Spinal cord (tissue), 10 donors: ENCODE data around the gene ZNF521. TPM values are rescaled to one million over a fixed set of nuclear protein-coding genes. Genes with fewer than 3 reads are reported as not detected.

Experiments
- DNase-seq, 6 donors: peaks; one replicate each; pipeline versions ENCODE4 v3.0.0 to v3.0.0-alpha.2; 2013 to 2015; ENCODE audit warnings: low spot score in 6 of 6, low read depth in 4 of 6
- H3K27ac ChIP-seq: one replicate; pipeline ENCODE4 v1.5.1; 2013; ENCODE audit warnings: low read depth, low read length, control low read depth
- H3K27me3 ChIP-seq: one replicate; pipeline ENCODE4 v1.6.1; 2013; ENCODE audit warnings: low read length; ENCODE audit not compliant: control insufficient read depth, insufficient read depth
- H3K36me3 ChIP-seq: one replicate; pipeline ENCODE4 v1.6.1; 2013; ENCODE audit warnings: low read length; ENCODE audit not compliant: control insufficient read depth, insufficient read depth
- H3K4me1 ChIP-seq: one replicate; pipeline ENCODE4 v1.6.1; 2013; ENCODE audit warnings: low read length; ENCODE audit not compliant: control insufficient read depth, insufficient read depth
- H3K4me3 ChIP-seq: one replicate; pipeline ENCODE4 v1.5.1; 2013; ENCODE audit warnings: low read depth, low read length, control low read depth
- H3K9me3 ChIP-seq: one replicate; pipeline ENCODE4 v1.6.1; 2013; ENCODE audit warnings: low read length; ENCODE audit not compliant: control insufficient read depth, insufficient read depth
- WGBS: methylation state at CpG from one replicate; pipeline ENCODE4 v1.1.5; 2013; ENCODE audit warnings: missing lambda C conversion rate; ENCODE audit not compliant: insufficient coverage; 5-methylcytosine and 5-hydroxymethylcytosine counted together
- polyA plus RNA-seq, 2 donors: library from polyadenylated mRNA; unstranded; fragments of 120-200 nt; gene quantifications; one replicate each; pipeline ENCODE4 v1.2.1, GENCODE V29; 2013; ENCODE audit not compliant: insufficient read length in 2 of 2
- total RNA-seq, 2 donors: library from RNA; depleted of rRNA in 1 of 2; stranded (reverse); fragments of 120-200 nt in 1 of 2; fragments of >200 nt in 1 of 2; gene quantifications; one replicate each; pipeline versions ENCODE4 v1.2.3 to v1.2.4, GENCODE V29; 2013 to 2014
- donor health status: healthy.

ZNF521 gene
- total and polyA plus RNA-seq, 4 donors: 54.8 to 64.4 (median 62.1) TPM

DNA sequence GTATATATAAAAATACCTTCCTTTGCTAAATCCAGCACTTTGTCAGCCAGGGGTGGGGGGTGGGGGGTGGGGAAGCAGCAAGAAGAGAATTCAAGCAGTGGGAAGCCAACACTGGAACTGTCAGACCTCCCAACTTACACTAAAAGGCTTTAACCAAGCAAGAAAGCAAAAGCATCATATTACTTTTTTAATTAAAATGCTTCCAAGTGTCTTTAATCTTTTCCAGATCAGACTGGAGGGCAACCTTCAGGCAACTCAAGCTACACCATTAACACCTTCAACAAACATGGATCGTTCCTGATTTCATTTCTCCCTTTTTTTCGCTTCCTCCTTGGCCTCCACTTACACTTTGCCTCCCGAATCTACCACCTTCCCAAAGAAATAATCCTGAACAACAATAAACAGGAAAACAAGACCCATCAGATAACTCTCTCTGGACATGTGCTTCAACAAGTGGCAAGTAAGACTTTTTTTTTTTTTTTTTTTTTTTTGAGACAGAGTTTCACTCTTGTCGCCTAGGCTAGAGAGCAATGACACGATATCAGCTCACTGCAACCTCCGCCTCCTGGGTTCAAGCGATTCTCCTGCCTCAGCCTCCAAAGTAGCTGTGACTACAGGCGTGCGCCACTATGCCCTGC, 35.5 kb downstream of the ZNF521 start:
- no peak overlapping the region for H3K4me3 ChIP-seq
- no peak for DNase-seq
- H3K36me3 ChIP-seq: peaks cover 5% of the 10 kb centered on the region
- 76% methylated on average over 7 of the region's 9 CpGs for WGBS
- H3K4me1 ChIP-seq: no peaks in the 10 kb centered on the region
- no peaks in the 10 kb centered on the region for H3K9me3 ChIP-seq
- H3K27ac ChIP-seq: no peak overlapping the region
- H3K27me3 ChIP-seq: no peaks in the 10 kb centered on the region

DNA sequence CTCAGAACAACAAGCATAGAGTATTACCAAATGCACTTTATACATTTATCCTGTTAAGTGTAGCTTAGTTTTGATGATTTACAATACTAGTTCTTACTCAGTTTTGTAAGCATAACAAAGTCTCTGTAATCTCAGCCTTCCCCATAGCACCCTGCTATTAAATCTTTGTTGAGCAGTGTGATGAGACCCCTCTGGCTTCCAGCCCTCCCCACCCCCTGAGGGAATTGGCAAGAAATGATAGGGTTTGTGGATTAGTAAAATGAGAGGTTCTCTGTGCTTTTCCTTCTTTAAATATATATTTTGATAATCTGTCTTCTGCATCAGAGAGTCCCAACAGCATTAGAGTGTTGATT, 37.2 kb downstream of the ZNF521 start:
- DNase-seq: peak in 1 of 6 donors; percentile 16
- no peaks in the 10 kb centered on the region for H3K9me3 ChIP-seq
- H3K4me1 ChIP-seq: no peaks in the 10 kb centered on the region
- H3K36me3 ChIP-seq: peaks cover 2% of the 10 kb centered on the region
- no peak overlapping the region for H3K27ac ChIP-seq
- no peaks in the 10 kb centered on the region for H3K27me3 ChIP-seq
- no peak overlapping the region for H3K4me3 ChIP-seq

DNA sequence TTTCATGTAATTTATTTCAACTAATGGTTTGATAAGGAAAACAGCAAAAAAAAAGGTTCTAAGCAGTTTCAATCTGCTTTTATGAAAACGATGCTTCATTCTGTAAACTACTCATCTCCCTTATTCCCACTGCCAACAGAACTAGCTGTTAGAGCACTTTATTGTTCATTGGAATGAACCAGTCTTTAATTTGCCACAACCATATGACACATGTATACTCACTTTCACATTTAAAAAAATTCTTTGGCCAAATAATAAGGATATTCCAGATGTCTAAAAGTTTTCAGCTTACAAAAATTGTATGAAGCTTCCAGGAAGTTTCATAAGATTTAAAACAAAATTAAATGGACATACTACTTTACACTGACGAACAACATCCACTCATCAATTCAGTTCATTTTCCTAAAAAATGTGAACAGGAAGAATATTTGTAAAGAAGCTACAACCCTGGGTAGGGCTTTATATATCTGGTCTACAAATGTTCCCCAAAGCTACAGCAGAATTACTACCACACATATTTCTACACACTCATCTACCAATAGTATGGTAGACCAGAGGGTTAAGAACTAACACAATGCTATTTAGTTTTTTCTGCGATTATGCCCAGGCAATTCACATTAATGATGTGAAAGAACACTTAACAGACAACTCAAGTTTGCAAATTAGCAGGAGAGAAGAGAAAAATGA, 37.7 kb downstream of the ZNF521 start:
- no peaks in the 10 kb centered on the region for H3K27me3 ChIP-seq
- no peaks in the 10 kb centered on the region for H3K4me1 ChIP-seq
- H3K27ac ChIP-seq: no peak overlapping the region
- H3K36me3 ChIP-seq: peaks cover 2% of the 10 kb centered on the region
- no peaks in the 10 kb centered on the region for H3K9me3 ChIP-seq
- H3K4me3 ChIP-seq: no peak overlapping the region
- no peak for DNase-seq
- no CpG with 5 or more reads among the region's 3 CpGs for WGBS

DNA sequence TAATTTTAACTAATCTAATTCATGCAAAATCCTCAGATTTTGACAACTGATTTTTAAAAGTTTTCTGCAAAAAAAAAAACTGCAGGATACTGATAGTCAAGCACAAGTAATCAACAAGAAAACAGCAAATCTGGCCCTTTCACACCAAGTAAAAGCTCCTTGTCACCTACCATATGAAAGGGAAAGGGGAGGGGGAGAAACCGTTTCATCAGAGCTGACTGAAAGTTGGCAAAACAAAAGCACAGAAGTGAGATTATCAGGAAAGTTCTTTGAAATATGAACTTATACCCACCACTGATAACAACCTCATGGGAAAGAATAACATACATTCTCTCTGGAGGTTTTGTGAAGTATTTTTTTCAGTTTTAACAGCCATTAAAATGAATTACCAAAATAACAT, 38.7 kb downstream of the ZNF521 start:
- H3K36me3 ChIP-seq: no peaks in the 10 kb centered on the region
- no peaks in the 10 kb centered on the region for H3K4me1 ChIP-seq
- no peak for DNase-seq
- no peaks in the 10 kb centered on the region for H3K9me3 ChIP-seq
- H3K4me3 ChIP-seq: no peak overlapping the region
- H3K27me3 ChIP-seq: no peaks in the 10 kb centered on the region
- no peak overlapping the region for H3K27ac ChIP-seq
- no CpG with 5 or more reads among the region's 1 CpG for WGBS

DNA sequence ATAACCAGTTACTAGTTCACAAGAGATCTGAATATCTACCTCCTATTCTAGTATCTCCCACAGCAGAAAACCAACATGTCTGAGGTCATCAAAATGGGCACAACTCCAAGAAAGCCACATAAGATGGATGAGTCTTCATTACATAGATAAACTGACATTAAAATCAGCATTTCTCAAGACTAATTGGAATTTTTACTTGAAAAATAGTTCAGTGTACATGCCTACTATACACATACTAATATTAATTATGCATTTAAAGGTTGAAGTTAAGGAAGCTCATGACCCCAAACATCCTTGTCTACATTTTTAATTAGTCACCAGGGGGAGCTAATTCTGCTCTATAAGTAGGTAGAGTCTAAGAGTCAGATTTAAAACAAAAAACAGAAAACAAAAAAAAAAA, 41.9 kb downstream of the ZNF521 start:
- Histone ChIP-seq H3K27me3 (no peaks in the 10 kb centered on the region), H3K4me1 (no peaks in the 10 kb centered on the region), H3K36me3 (no peaks in the 10 kb centered on the region), H3K27ac (no peak overlapping the region), H3K9me3 (no peaks in the 10 kb centered on the region), H3K4me3 (no peak overlapping the region)
- no peak for DNase-seq

DNA sequence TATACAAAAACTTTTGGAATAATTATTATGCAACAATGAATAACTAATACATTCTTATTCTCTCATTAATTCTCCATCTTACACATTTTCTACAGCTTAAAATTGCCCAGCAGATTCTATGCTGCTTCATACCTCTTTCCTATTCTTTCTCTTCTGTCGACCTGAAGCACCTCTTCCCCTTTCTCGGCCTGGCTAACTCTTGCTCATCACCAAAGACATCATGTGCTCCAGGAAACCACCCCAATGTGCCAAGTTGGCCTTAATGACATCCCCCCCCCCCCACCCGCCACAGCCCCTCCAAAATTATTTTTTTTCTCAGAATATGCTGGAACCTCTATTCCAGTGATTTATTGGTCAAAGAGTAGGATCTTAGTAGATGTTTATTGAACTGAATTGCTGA, 43.6 kb downstream of the ZNF521 start:
- WGBS: 100% methylated on average over 2 of the region's 3 CpGs
- Histone ChIP-seq H3K27me3 (no peaks in the 10 kb centered on the region), H3K27ac (no peak overlapping the region), H3K4me3 (no peak overlapping the region), H3K4me1 (no peaks in the 10 kb centered on the region), H3K9me3 (no peaks in the 10 kb centered on the region), H3K36me3 (no peaks in the 10 kb centered on the region)
- no peak for DNase-seq

DNA sequence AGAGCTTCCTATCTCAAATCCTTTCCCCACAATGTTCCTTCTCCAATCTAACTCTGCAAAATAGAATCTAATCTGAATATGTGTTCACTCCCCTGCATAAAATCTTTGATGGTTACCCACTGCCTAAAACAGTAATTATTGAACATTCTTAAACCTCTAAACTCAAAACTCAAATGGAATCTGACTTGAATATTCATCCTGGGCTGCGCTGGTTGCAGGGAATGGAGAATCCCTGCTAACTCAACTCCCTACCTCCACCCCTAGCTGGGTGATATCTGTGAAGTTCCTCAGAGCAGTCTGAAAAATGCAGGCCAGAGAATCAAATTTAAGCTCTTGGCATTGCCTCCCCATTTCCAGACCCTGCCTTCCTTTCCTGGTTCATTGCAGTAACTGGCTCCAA, 44.8 kb downstream of the ZNF521 start:
- no CpG with 5 or more reads among the region's 1 CpG for WGBS
- DNase-seq: no peak
- Histone ChIP-seq H3K4me1 (no peaks in the 10 kb centered on the region), H3K9me3 (no peaks in the 10 kb centered on the region), H3K4me3 (no peak overlapping the region), H3K27me3 (no peaks in the 10 kb centered on the region), H3K36me3 (no peaks in the 10 kb centered on the region), H3K27ac (no peak overlapping the region)

DNA sequence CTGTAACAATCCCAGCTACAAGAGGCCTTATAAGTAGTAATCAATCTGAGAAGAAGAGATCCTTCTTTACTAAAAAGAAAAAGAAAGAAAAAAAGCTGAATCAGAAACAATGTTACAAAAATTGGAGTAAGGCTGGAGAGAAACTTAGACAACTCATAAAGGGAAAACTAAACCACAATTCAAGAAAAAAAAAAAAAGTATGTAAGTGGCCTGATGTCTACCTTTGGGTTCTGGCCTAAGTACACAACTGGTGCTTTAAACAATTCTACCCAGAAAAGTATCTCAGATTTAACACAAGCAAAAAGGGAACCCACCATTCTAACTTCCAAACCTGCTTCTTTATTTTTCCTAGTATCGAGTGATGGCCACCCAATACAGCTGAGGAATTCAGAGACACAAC, 45.3 kb downstream of the ZNF521 start:
- no peaks in the 10 kb centered on the region for H3K27me3 ChIP-seq
- no peak overlapping the region for H3K27ac ChIP-seq
- DNase-seq: no peak
- H3K36me3 ChIP-seq: no peaks in the 10 kb centered on the region
- no peaks in the 10 kb centered on the region for H3K4me1 ChIP-seq
- 91% methylated on average over 1 of the region's 1 CpG for WGBS
- no peak overlapping the region for H3K4me3 ChIP-seq
- H3K9me3 ChIP-seq: no peaks in the 10 kb centered on the region

DNA sequence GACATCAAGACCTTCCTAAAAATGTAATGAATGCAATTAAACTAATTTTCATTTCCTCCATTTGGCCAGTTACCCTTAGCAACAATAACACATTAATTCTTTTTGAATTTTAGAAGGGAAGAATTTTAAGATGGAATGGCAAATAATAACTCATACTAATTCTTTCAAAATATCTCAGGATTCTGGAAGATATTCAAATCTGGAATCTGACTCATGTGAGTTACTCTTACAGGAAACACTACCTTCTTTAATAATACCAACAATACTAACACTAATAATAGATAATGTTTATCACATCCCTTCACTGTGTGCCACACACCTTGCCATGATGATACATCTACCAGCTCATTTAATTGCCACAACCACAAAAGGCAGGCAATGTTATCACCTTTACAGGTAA, 46.4 kb downstream of the ZNF521 start:
- Histone ChIP-seq H3K4me1 (no peaks in the 10 kb centered on the region), H3K27ac (no peak overlapping the region), H3K4me3 (no peak overlapping the region), H3K9me3 (no peaks in the 10 kb centered on the region), H3K36me3 (no peaks in the 10 kb centered on the region), H3K27me3 (no peaks in the 10 kb centered on the region)
- DNase-seq: no peak

DNA sequence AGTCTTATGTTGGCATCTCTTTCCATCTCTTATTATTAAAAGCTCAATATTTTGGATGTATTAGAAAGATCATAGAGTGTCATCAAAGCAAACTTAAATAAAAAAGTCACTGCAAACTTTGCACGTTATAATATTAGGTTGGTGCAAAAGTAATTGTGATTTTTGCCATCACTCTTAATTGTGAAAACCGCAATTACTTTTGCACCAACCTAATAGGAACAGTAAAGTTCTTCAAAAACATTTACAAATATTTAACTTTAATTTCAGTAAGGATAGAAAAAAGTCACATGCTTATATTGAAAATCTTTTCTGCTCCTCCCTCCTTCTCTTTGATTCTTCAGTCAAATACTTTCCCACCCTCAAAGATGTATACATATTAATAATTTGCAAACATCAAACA, 51.5 kb downstream of the ZNF521 start:
- Histone ChIP-seq H3K36me3 (no peaks in the 10 kb centered on the region), H3K4me3 (no peak overlapping the region), H3K9me3 (no peaks in the 10 kb centered on the region), H3K27me3 (no peaks in the 10 kb centered on the region), H3K27ac (no peak overlapping the region), H3K4me1 (no peaks in the 10 kb centered on the region)
- no peak for DNase-seq
- no CpG with 5 or more reads among the region's 2 CpGs for WGBS
